Panc1 (cell line): ENCODE data around the gene IRX3. TPM values are rescaled to one million over a fixed set of nuclear protein-coding genes. Genes with fewer than 3 reads are reported as not detected.

Experiments
- ATAC-seq: fragments of 200-7000 bp; cut with Tn5 transposase; 2 replicates; pipeline ENCODE4 v1.9.1; 2020; ENCODE audit warnings: mild to moderate bottlenecking, moderate library complexity
- BruUV-seq: library from RNA; stranded (reverse); fragments of 400-500 nt; replicated peaks from 2 replicates; lab custom pipeline; 2021; lab: Mats Ljungman, UMichigan
- CTCF ChIA-PET: fragments of 300-600 bp; sonication (Branson Sonifier 250); formaldehyde crosslinking; loops from one replicate; lab custom pipeline; 2022; ENCODE audit warnings: antibody characterized with exemption; lab: Charles Lee
- POLR2A ChIA-PET: fragments of 300-600 bp; sonication (Branson Sonifier 250); formaldehyde crosslinking; loops from one replicate; lab custom pipeline; 2022; ENCODE audit warnings: antibody characterized with exemption; lab: Charles Lee
- DNase-seq: peaks from one replicate; pipeline ENCODE4 v3.0.0-alpha.2; 2010; ENCODE audit warnings: low read depth, low spot score
- H3K27ac ChIP-seq: 2 replicates; pipeline ENCODE4 v1.5.1; 2011; ENCODE audit warnings: mild to moderate bottlenecking, low read length, inconsistent platforms
- H3K27me3 ChIP-seq: fragments of 200-500 bp; sonication (Bioruptor generic); 2 replicates; pipeline ENCODE4 v1.6.0; 2014; ENCODE audit warnings: low read length, inconsistent platforms; ENCODE audit not compliant: control insufficient read depth, insufficient read depth
- H3K36me3 ChIP-seq: fragments of 200-500 bp; sonication (Bioruptor generic); 2 replicates; pipeline ENCODE4 v1.5.1; 2014; ENCODE audit warnings: inconsistent platforms, mild to moderate bottlenecking, low read length, moderate library complexity; ENCODE audit not compliant: control insufficient read depth, insufficient read depth
- H3K4me1 ChIP-seq: 2 replicates; pipeline ENCODE4 v1.5.1; 2011; ENCODE audit warnings: inconsistent platforms, mild to moderate bottlenecking, low read length, moderate library complexity; ENCODE audit not compliant: control insufficient read depth, insufficient read depth
- H3K4me3 ChIP-seq, 2 experiments: 2 replicates each; pipeline ENCODE4 v1.5.1; 2011 to 2012; ENCODE audit warnings: low read depth in 2 of 2, low read length in 2 of 2, mild to moderate bottlenecking in 2 of 2, inconsistent platforms in 1 of 2, moderate library complexity in 1 of 2
- H3K9me3 ChIP-seq: fragments of 200-500 bp; sonication (Bioruptor generic); 2 replicates; pipeline ENCODE4 v1.5.1; 2014; ENCODE audit warnings: low read depth, mild to moderate bottlenecking, inconsistent platforms, low read length, moderate library complexity; ENCODE audit not compliant: control insufficient read depth, insufficient read depth
- CTCF ChIP-seq: fragments of 450-650 bp; IDR thresholded peaks from 2 replicates; pipeline ENCODE4 v1.5.1; 2017; ENCODE audit warnings: mild to moderate bottlenecking
- POLR2AphosphoS5 ChIP-seq: IDR thresholded peaks from 2 replicates; pipeline ENCODE4 v1.6.1; 2012; ENCODE audit warnings: mild to moderate bottlenecking, low read depth, low read length, moderate library complexity
- REST ChIP-seq, 2 experiments: IDR thresholded peaks; 2 replicates each; pipeline ENCODE4 v1.6.1; 2011 to 2012; ENCODE audit warnings: low read depth in 2 of 2, control low read depth in 1 of 2, low read length in 1 of 2, mild to moderate bottlenecking in 1 of 2, moderate library complexity in 1 of 2; ENCODE audit not compliant: insufficient read depth in 1 of 2
- SIN3A ChIP-seq: IDR thresholded peaks from 2 replicates; pipeline ENCODE4 v1.6.1; 2012; ENCODE audit warnings: low read depth, mild to moderate bottlenecking, low read length, moderate library complexity, borderline replicate concordance; ENCODE audit not compliant: insufficient read depth
- TCF7L2 ChIP-seq: IDR thresholded peaks from 2 replicates; pipeline ENCODE4 v1.6.1; 2011; ENCODE audit warnings: mild to moderate bottlenecking, low read depth, low read length, inconsistent platforms
- in situ Hi-C: cut with HindIII; loops from 2 replicates; pipeline ENCODE4 v1.10.0; 2016; ENCODE audit warnings: low sequenced_read_pairs, low pct_unique_long_range_greater_than_20kb
- intact Hi-C: fragments of 100-400 bp; cut with micrococcal nuclease; formaldehyde crosslinking; loops from one replicate; pipeline ENCODE4 v1.10.0; 2022; ENCODE audit not compliant: unreplicated experiment
- total RNA-seq: library from RNA; stranded (reverse); gene quantifications from one replicate; pipeline ENCODE4 v1.2.1, GENCODE V29; 2021; ENCODE audit not compliant: unreplicated experiment

IRX3 gene
- total RNA-seq, 1 experiment from 2014 or later, result 7.0 TPM

GRCh38 chr16:54268340-54268739 is 18.2 kb downstream of the IRX3 start:
- no peaks in the 10 kb centered on the region for H3K36me3 ChIP-seq
- ChIA-PET CTCF (no interaction called here), POLR2A (no interaction called here)
- intact Hi-C loops, result no loop called here
- in situ Hi-C loops, result no loop called here
- TF ChIP-seq TCF7L2 (no peak), SIN3A (no peak), POLR2AphosphoS5 (no peak), REST (IDR thresholded peaks at IDR 0.05; ENCODE audit: insufficient read depth in 1 of 2, low read depth in 2 of 2, low read length in 1 of 2) (no peak), CTCF (no peak)
- ATAC-seq, result no peak
- H3K4me3 ChIP-seq, result no peak overlapping the region
- H3K9me3 ChIP-seq, result no peaks in the 10 kb centered on the region
- no TSS peak for BruUV-seq
- no peak for DNase-seq
- no peaks in the 10 kb centered on the region for H3K4me1 ChIP-seq
- H3K27me3 ChIP-seq, result no peaks in the 10 kb centered on the region
- no peak overlapping the region for H3K27ac ChIP-seq

- BruUV-seq, result no TSS peak
- CTCF ChIA-PET, result no interaction called here
- H3K4me1 ChIP-seq, result no peaks in the 10 kb centered on the region
- in situ Hi-C loops, result no loop called here
- no peaks in the 10 kb centered on the region for H3K27me3 ChIP-seq
- POLR2A ChIA-PET, result no interaction called here
- intact Hi-C loops, result no loop called here
- no peak overlapping the region for H3K4me3 ChIP-seq
- H3K27ac ChIP-seq, result no peak overlapping the region
- no peak for ATAC-seq
- no peaks in the 10 kb centered on the region for H3K36me3 ChIP-seq
- no peak for DNase-seq
- TF ChIP-seq CTCF, result no peak
- no peak for TF ChIP-seq POLR2AphosphoS5
- no peak for TF ChIP-seq REST (IDR thresholded peaks at IDR 0.05; ENCODE audit: insufficient read depth in 1 of 2, low read depth in 2 of 2, low read length in 1 of 2)
- no peak for TF ChIP-seq SIN3A
- no peak for TF ChIP-seq TCF7L2
- no peaks in the 10 kb centered on the region for H3K9me3 ChIP-seq
These were observed 20.1 kb downstream of the IRX3 start for GRCh38 chr16:54266363-54266955.
